GM12864 (cell line): ENCODE measurements around the gene ACVR2B.

Experiments
- DNase-seq: peaks from one replicate; pipeline ENCODE4 v3.0.0-alpha.2; 2011; ENCODE audit warnings: low read depth
- H3K4me3 ChIP-seq: 2 replicates; pipeline ENCODE4 v1.5.1; 2011; ENCODE audit warnings: mild to moderate bottlenecking, low read depth, low read length, control low read depth
- TF ChIP-seq, protein P1 (sequence below): IDR thresholded peaks from 2 replicates; pipeline ENCODE4 v1.5.1; 2011; ENCODE audit warnings: low read depth, mild to moderate bottlenecking, moderate library complexity, low read length, control low read depth, inconsistent platforms; ENCODE audit errors: missing control alignments

ACVR2B gene

DNA sequence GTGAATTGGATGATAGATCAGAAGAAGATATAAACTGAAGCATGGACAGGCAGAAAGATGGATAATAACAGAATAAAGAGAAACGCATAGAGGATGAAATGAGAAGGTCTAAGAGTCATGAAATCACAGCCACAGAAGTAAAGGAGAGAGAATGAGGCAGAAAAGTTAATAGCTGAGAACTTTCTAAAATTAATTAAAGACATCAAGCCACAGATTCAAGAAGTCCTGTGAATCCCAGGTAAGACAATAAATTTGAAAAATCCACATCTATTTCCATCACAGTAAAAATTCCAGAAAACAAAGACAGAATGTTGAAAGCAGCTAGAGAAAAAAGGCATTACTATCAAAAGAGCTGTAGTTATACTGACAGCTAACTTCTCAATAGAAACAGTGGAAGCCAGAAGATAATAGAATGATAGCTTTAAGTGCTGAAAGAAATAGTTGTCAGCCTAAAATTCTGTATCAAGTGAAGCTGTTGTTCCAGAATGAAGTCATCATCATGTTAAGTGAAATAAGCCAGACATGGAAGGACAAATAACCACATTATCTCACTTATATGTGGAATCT lies 12.0 kb downstream of the ACVR2B start:
- DNase-seq: no peak
- TF ChIP-seq, protein P1, sequence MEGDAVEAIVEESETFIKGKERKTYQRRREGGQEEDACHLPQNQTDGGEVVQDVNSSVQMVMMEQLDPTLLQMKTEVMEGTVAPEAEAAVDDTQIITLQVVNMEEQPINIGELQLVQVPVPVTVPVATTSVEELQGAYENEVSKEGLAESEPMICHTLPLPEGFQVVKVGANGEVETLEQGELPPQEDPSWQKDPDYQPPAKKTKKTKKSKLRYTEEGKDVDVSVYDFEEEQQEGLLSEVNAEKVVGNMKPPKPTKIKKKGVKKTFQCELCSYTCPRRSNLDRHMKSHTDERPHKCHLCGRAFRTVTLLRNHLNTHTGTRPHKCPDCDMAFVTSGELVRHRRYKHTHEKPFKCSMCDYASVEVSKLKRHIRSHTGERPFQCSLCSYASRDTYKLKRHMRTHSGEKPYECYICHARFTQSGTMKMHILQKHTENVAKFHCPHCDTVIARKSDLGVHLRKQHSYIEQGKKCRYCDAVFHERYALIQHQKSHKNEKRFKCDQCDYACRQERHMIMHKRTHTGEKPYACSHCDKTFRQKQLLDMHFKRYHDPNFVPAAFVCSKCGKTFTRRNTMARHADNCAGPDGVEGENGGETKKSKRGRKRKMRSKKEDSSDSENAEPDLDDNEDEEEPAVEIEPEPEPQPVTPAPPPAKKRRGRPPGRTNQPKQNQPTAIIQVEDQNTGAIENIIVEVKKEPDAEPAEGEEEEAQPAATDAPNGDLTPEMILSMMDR: no peak

DNA sequence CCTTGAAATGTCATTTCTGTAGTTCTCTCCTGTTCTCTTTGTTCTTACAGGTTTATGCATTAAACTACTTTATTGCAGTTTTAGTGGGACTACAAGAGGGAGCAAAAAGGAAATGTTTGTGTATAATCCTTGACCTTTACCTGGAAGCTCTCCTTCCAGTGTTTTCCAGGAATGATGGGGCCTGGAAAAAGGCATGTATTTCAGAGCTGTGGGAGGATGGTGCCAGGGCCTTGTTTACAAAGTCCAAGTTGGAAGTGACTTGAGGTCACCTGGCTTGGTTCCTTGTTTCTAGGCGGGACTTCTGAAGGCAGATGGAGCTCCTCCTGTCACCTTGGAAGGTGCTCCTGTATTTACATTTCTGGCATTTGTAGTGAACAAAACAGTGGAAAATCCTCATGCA lies 15.1 kb downstream of the ACVR2B start:
- TF ChIP-seq, protein P1: no peak
- DNase-seq: no peak
- no peak overlapping the region for H3K4me3 ChIP-seq

More for the DNA sequence above, 12.0 kb downstream of the ACVR2B start:
- no peak overlapping the region for H3K4me3 ChIP-seq

DNA sequence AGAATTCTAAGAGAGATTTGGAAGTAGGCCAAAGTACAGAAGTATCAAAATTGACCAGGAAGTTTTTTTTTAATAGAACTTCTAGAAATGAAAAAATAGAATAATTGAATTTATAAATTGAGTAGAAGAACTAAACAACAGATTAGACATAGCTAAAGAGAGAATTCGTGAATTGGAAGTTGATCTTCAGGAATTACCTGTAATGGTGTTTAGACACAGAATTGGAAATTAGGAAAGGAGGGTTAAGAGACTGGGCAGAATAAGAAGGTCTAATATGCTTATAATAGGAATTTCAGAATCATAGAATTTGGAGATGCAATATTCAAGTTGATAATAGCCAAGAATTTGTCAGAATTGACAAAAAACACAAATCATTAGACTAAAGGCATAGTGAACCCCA lies 16.2 kb downstream of the ACVR2B start:
- TF ChIP-seq, protein P1: no peak
- H3K4me3 ChIP-seq: no peak overlapping the region
- no peak for DNase-seq

GRCh38 chr3:38471260-38471857 lies 17.7 kb downstream of the ACVR2B start:
- TF ChIP-seq, protein P1: no peak
- no peak for DNase-seq
- no peak overlapping the region for H3K4me3 ChIP-seq

- H3K4me3 ChIP-seq: no peak overlapping the region
- TF ChIP-seq, protein P1: no peak
- no peak for DNase-seq
Observed at GRCh38 chr3:38472342-38472741, 18.7 kb downstream of the ACVR2B start.

DNA sequence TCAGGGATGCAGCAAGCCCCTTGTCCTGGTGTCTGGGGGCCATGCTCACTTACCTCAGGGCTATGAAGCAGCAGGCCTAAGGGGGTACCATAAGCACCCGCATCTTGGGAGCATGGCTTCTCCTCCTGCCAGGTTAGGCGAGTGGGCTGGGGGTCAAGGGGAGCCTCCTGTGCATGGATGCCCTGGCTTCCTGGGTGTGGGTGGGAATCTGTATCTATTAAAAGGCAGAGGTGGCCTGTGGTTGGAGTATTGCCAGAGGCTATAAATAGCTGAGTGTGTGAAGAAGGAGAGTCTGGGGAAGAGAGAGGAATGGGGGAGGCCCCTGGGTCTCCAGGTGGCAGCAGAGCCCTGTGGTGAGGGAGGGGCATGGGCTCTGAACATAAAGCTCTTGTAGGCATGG lies 19.5 kb downstream of the ACVR2B start:
- DNase-seq: no peak
- TF ChIP-seq, protein P1: no peak
- no peak overlapping the region for H3K4me3 ChIP-seq

- TF ChIP-seq, protein P1: no peak
Observed at GRCh38 chr3:38474928-38475605, 21.4 kb downstream of the ACVR2B start.

More at GRCh38 chr3:38474928-38475605, 21.4 kb downstream of the ACVR2B start:
- DNase-seq: no peak
- H3K4me3 ChIP-seq: no peak overlapping the region
